GM18867 (cell line): ENCODE data around the gene MIGA1.

ENCODE experiments used
- ATAC-seq: cut with Tn5 transposase; IDR thresholded peaks from one replicate; pipeline ENCODE4 v1.9.1; 2021; ENCODE audit warnings: mild to moderate bottlenecking, moderate library complexity; ENCODE audit not compliant: unreplicated experiment

Gene MIGA1

DNA sequence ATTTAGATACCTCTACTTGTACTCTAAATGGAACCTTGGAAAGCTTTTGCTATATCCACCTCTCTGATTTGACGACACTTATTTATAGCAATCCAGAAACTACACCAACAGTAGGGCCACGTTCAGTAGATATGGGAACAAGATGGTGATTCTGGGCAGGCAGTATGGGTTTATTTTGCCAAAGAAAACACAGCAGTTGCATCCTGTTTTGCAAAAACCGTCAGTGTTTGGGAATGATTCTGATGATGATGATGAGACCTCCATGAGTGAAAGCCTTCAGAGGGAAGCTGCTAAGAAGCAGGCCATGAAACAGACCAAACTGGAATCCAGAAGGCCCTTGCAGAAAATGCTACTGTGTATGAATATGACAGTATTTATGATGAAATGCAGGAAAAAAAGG is 67.5 kb downstream of the MIGA1 start:
- no peak for ATAC-seq

DNA sequence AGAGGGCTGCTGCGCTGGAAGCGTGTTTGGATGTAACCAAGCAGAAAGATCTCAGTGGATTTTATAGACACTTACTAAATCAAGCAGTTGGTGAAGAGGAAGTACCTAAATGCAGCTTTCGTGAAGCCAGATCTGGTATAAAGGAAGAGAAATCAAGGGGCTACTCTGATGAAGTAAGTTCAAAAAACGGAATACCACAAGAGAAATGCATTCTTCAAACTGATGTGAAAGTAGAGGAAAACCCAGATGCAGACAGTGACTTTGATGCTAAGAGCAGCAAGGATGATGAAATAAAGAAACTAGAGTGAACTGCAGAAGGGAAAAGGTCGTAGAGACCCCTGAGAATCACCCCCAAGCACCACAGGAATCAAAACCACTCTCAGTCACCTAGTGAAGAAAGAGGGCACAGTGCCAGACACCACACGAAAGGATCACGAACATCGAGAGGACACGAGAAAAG is 68.2 kb downstream of the MIGA1 start:
- no peak for ATAC-seq

DNA sequence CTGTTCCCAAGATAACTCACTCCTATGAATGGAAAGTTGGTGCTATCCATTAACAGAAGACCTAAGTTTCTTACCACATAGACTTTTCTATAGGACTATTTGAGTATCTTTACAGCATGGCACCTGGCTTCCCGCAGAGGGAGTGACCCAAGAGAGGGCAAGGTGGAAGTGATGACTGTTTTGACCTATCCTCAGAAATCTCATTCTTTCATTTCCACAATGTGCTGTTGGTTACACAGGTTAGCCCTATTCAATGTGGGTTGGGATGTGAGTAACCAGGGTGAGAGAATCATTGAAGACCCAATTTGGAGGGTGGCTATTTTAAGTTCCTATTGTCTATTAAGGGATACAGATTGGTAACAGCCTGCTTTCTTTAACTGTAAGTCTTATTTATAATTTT is 70.6 kb downstream of the MIGA1 start:
- no peak for ATAC-seq

DNA sequence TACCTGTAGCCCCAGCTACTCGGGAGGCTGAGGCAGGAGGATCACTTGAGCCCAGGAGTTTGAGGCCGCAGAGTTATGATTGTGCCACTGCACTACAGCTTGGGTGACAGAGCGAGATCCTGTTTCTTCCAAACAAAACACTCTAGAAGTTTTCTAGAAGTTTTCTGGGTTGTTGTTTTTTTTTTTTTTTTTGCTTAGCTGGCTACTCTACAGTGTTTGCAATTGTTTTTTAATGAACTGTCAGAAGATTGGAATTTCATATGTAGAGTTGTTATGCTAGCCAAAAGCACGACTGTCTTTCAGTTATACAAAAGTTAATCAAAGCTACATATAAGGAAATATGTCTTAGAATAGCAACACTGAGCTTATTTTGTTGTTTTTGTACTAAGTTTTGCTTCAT is 78.1 kb downstream of the MIGA1 start:
- ATAC-seq = no peak

DNA sequence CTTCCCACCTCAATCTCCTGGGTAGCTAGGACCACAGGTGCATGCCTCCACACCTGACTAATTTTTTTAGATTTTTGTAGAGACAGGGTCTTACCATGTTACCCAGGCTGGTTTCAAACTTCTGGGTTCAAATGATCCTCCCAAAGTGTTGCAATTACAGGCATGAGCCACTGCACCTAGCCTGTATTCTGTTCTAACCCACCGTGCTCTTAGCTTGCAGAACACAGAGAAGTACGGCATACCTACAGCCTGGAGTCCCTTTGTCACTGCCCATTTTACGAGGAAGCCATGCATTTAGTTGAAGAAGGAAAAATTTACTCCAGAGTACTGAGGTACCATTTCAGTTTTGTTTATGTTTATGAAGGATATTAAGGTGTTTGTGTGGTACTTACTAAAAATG is 79.3 kb downstream of the MIGA1 start:
- no peak for ATAC-seq

DNA sequence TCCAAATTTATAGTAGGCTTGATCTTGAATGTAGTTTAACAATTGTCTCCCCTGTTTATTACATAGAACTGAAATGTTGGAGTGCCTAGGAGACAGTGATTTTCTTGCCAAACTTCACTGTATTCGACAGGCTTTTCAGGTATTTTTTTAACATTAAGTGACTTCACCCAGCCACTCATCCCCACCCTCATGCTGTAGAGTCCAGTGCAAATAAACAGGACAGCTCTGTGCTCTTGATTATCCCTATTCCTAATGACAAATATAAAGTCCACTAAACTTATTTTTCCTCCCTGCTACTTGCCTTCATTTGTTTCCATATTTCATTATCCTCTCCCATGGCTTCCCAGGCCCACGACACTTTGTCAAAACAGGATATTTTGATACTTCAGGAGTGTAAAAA is 79.8 kb downstream of the MIGA1 start:
- no peak for ATAC-seq

DNA sequence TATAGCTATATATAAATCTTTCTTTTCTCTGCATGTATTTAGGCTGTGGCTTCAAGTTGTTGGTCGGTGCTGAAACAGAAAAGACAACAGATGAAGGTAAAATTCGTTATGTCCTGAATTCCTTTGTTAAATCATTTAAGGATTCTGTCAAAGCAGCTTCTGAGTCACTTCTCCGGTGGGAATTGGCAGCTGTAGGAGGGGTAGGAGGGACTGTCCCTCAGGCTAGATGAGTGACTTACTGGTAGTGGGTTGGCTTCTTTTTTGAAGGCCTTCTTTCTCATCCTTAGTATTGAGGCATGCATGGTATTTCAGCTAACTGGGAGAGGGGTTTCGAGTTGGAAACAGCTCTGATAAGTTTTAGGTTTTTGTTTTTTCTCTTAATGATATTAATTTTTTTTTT is 86.8 kb downstream of the MIGA1 start:
- no peak for ATAC-seq

DNA sequence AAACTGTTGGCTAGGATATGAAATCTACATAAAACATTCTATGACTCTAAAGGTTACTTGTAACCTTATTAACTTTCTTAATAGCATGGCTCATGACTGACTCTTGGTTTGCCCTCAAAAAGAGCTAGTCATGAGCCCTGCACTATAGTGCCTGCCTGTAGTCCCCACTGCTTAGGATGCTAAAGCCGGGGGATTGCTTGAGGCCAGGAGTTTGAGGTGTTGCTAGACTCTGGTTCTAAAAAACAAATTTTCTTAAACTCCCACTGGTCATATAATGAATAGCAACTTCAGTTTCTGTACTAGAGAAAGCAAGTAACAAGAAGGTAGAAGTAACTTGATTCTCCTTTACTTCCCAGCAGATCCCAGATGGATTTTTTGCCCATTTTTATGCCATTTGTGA is 93.2 kb downstream of the MIGA1 start:
- ATAC-seq = no peak

DNA sequence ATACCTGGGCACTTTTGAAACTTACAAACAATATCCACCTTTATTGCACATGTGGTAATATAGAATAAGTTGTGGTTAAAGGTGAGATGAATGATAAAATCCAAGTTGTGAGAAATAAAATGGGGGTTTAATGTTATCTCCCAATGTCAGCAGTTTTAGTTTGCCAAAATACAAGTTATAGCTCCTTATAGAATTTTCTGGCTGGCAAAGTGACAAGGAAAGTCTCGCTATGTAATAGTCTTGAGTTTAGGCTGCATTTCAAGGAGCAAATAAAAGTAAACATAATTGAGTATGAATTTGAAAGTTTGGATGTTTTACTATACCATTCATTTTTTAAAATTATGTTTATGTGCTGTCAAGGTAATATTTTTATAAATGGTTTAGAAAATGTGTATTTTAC is 94.0 kb downstream of the MIGA1 start:
- ATAC-seq = no peak

DNA sequence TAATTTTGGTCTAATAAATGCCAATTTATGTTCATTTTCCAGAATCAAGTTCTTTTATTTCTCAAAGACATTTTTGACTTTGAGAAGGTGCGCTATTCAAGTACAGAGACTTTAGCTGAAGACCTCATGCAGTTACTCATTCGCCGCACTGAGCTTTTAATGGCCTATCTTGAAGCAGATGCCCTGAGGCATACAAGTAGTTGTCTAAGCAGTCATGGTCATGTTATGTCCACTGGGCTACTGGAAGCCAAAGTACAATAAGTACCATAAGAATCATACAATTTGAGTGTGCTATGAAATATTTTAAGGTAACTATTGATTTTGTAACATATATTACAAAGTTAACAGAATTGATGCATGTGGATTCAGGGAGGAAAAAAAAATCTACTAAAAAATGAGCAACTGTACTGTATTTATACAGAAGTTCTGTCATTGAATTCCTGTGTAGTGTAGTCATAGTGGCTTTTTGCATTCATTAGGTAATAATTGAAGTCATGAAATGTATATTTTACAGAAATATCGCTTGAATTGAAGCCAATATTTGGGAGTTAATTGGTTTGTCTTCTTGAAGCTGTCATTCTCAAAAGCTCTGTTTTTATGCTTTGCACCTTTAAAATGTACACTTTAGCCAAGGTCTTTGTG is 95.5 kb downstream of the MIGA1 start:
- ATAC-seq = no peak

DNA sequence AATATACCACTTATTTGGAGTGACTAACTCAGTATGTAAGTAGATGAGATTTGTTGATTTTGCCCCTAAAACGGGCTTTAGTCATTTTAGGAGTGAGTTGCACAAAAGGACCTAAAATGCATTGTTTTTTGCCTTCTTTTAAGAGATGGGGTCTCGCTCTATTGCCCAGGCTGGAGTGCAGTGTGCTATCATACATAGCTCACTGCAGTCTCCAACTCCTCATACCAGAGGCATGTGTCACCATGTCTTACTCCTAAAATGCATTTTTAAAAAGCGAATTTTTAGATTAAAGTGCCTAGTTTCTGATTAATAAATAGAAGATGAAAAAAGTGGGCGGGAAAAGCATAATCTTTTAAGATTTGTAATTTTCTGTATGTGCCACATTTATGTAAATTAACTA is 97.4 kb downstream of the MIGA1 start:
- ATAC-seq = no peak

DNA sequence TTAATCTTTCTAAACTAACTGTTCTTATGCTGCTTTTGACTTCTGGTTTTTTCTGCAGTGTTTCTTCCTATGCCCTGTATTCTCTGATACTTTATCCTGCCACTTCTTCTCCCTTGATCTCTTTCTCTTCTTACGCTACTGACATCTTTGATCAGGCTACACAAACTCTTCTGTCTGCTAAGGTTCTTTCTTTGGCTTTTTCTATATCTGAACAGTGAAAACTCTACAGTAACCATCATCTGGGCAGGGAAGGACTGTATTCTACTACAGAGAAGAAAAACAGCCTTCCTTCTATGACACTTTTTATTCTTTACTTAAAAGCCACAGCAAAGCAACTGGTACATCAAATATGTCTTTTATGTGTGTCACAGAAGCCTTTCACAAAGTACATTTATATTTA is 101.6 kb downstream of the MIGA1 start:
- ATAC-seq = no peak

DNA sequence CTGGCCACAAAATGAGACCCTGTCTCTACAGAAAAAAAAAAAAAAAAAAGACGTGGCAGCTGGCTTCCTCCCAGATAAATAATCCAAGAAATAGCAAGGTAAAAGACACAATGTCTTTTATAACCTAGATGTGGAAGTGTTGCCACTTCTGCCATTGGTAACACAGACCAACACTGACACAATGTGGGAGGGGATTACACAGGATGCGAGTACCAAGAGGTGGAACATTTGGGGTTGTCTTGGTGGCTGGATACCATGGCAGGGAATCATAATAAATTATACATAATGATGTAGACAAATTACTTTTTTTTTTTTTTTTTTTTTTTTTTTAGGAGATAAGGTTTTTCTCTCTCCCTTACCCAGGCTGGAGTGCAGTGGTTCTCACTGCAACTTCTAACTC is 103.0 kb downstream of the MIGA1 start:
- no peak for ATAC-seq

DNA sequence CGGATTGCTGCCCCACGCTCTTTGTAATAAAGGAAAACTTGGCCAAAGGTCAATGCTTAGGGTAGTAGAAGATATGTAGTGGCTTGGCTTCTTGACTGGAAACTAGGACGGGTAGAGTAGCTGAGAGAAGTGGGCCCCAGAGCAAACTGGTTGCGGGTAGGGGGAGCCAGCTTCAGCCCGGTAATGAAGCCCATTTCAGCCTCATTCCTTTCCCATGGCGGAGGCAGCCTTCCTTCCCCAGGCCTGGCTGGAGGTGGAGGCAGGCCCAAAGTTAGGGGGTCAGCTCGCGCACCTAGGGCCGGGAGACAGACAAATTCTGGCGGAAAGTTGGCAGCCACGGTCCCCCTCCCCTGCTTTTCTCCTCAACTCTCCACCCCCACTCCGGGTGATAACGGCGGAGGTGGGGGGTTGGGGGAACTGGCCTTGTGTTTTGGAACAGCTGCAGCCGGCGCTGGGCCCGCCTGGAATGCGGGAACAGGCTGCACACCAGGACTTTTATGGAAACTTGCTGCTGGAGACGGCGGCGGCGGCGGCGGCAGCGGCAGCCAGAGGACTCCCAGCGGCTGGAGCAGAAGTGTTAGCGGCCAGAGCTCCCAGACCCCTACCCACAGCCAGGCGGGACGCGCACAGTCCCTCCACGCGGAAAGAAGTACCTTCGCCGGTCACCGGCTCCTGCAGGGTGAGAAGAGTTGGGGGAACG is 108.8 kb downstream of the MIGA1 start, which contains the start of gene NEXN:
TSS of gene NEXN (plus strand) at position 544 of the 700 bp plus-strand sequence. CDS start 27,483 bp downstream, outside the sequence.
- peak; percentile 8 for ATAC-seq

DNA sequence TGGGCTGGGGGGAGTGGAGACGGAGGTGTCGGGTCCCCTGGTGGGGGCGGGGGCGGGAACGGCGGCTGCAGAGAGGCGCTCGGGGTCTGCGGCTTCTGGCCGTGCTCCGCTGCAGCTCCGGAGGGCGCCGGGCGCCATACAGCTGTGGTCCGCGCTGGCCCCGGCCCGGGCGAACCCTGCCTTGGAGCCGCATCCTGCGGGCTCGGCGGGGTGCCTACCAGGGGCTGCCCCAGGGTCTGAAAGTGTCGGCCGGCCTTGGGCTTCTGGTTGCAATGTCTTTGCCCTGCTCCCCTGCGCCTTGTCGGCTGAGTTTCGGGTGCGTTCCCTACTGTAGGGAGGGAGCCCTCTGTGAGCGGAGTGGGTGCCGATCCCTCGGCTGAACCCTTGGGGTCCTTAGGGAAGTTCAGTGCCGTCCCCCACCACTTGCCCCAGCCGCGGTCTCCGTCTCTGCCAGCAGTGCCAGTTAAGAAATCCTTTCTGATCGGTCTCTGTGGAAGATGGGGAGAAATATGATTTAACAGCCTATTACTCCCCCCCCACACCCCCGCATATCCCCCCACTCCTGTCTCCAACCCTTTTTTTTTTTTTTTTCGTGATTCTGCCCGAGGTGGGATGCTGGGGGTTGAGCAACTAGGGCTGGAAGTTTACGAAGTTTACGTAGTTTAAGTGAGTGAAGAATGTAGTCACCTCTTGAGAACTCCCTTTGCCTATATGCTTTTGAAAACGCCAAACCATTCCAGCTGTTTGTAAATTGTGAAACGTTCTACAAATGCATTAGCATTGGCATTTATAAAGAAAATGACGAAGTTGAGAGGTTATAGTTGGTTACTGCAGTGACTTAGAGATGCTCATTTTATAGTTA is 109.6 kb downstream of the MIGA1 start:
- ATAC-seq = peak; percentile 46

DNA sequence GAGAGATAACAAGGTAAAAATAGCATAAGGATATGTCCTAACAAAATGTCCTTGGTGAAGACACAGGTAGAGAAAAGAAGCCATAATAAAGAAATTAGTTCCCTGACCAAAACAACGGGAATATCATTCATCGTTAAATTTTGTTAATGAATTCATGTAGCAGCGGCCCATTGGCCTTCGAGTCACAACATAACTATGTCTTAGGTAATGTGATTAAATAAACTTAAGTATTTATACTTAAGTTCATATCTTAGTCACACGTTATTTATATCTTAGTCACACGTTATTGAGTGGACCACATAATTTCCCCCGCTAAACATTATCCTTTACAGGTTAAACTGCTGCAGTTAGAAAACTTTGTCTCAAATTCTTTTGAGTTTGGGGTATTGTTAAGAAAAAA is 110.2 kb downstream of the MIGA1 start:
- no peak for ATAC-seq

DNA sequence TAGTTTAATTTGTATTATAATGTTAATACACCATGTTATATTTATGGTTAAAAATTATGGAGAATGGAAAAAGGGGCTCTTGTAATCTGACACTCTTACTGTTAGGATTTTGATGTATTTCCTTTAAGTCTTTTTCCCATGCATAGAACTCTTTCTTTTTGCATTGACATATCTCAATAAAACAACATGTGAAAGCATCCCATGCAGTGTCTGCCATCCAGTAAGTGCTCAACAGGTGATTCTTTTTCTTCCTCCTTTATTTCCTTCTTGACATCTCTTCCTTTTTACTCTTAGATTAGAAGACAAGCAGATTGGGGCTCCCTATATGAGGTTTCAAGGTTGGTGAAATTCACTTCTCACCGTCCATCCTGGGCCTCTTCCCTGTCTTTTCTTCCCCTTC is 111.8 kb downstream of the MIGA1 start:
- ATAC-seq = no peak

DNA sequence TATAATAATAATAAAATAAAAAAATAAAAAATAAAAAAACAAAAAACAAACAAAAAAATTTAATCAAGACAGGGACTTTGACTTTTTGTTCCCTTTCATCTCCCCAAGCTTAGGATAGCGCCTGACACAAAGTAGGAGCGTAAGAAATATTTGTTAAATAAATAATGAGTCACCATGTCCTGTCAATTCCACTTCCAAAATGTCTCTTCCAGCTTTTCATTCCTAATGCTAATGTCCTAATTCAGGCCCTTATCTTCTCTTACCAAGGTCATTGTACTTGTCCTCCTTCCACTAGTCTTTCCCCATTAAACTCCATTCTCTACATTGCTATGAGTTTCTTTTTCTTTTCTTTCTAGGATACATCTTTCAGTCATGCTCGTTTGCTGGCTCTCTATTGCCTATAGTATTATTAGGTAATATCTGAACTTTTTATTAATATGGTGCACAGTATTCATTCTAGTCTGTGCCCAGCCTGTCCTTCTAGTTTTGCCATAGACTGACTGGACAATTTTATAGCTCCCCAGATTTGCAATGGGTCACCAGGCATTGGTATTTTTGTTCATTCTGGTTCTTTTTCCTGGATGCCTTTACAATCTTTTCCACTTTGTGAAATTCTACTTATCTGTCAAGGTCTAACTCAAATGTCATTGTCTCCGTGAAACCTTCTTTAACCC is 120.3 kb downstream of the MIGA1 start:
- no peak for ATAC-seq

DNA sequence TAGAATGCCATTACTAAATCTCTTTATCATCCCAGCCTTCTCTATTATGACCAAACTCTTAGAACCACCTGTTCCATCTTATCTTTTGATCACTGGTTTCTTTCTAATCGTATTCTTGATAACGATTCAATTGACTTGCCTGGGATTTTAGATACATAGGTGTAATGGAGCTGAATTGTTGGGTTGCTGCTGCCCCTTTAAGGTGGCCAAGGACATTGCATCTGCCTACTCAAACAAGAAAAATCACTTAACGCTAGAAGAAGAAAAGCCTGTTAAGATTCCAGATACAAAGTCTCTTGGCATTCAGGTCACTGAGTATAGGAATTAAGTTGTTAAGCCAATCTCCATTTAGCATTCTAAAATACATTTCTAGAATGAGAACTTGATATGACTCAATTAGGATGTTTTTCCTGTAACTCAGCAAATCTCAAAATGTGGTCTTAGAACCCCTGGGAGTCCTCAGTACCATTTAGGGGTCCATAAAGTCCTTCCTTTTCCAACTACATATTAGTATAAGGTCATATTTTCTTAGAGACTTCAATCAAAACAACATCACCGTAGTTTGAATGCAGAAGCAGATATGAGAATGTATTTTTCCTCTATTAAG is 121.3 kb downstream of the MIGA1 start:
- no peak for ATAC-seq

DNA sequence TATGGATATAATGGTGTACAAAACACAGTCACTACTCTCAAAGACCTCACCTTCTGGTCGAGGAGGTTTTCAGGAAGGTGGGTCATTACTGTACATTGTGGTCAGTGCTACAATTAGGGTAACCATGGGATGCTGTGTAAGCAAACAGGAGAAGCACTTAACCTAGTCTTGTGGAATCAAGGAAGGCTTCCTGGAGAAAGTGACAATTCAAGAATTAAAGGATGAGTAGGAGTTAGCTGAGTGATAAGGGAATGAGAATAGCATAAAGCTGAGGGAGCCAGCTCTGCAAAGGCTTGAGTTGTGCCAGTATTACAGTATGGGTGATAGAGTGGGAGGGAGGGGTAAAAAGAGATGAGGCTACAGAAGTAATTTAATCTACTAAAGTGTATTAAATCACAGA is 126.2 kb downstream of the MIGA1 start:
- ATAC-seq = no peak

DNA sequence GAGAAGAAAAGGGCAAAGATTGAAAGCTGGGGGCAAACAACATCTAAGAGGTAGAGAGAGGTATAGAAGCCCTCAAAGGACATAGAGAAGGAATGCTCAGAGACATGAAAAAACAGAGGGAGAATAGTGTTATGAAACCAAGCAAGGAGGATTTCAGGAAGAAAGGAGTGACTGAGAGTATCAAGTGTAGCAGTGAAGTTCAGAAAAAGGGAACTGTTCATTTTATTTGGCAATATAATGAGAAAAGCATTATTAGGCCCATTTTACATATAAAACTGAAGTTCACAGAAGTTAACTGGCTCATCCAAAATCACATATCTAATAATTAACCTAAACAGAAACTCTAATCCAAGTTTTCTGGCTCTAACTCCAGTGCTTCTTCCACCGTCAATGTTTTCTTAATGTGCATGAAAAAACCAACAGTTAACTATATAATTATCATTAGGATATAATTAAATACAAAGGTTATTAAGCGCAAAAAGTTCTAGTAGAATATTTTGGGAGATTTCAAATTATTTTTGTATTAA is 126.6 kb downstream of the MIGA1 start:
- ATAC-seq = no peak
